Measurements from ENCODE around the gene TNNT3. TPM values are rescaled to one million over a fixed set of nuclear protein-coding genes. Genes with fewer than 3 reads are reported as not detected.

The TNNT3 gene
- polyA plus RNA-seq, 1 experiment: not detected

DNA sequence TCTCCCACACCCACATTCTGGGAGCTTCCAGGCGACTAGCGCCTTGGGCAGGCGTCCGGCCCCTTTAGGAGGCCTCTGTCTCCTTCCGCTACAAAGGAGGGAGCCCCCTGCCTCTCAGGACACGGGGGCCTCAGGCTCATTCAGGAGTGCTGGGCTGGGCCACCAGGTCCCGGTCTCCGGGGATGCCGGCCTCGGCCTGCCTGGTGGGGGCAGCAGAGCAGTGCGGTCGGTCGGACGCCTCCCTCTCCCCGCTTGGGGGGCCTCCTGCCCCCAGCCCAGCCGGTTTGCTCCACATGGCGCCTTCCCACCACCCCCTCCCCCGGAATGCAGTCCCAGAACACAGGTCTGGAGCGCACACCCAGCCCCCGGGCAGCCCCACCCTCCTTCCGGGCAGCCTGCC lies 49.5 kb downstream of the TNNT3 start:
- TF ChIP-seq CTCF (IDR thresholded peaks at IDR 0.05; ENCODE audit: low read depth, low read length): no peak
- no peak for DNase-seq (ENCODE audit: low read depth, low spot score)
- Histone ChIP-seq H3K9me3 (ENCODE audit: control insufficient read depth, insufficient read depth, low read length) (no peaks in the 10 kb centered on the region), H3K27me3 (ENCODE audit: control insufficient read depth, insufficient read depth, low read length) (no peaks in the 10 kb centered on the region), H3K27ac (ENCODE audit: low read depth, low read length) (no peak overlapping the region), H3K4me3 (ENCODE audit: low read depth, low read length) (no peak overlapping the region)
- POLR2A ChIA-PET: no interaction called here
- CTCF ChIA-PET: interaction anchor here (0.8 to 1.2 kb wide), 2 partner anchors 18 to 21 kb away, joined by 4 read pairs; no protein-coding TSS in a partner anchor

DNA sequence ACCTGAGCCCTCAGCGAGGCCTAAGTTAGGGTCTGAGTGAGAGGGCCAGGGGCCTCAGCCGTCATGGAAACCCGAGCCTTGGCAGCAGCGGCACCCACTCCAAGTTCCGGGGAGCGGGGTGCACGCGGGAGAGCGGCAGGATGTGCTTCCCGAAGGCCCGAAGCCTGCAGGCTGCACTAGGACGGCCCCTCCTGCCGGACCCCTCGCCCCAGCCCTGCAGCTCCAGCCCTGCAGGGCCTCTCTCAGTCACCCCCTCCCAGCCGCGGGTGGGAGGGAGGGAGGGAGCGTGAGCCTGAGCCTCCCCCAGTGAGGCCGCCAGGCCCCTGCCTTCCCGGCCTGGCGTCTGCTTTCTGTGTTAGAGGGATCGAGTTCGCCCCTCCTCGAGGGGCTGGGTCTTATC lies 50.3 kb downstream of the TNNT3 start:
- Histone ChIP-seq H3K27ac (ENCODE audit: low read depth, low read length) (no peak overlapping the region), H3K27me3 (ENCODE audit: control insufficient read depth, insufficient read depth, low read length) (no peaks in the 10 kb centered on the region), H3K4me3 (ENCODE audit: low read depth, low read length) (no peak overlapping the region), H3K9me3 (ENCODE audit: control insufficient read depth, insufficient read depth, low read length) (no peaks in the 10 kb centered on the region)
- DNase-seq (ENCODE audit: low read depth, low spot score): no peak
- no peak for TF ChIP-seq CTCF (IDR thresholded peaks at IDR 0.05; ENCODE audit: low read depth, low read length)
- ChIA-PET CTCF (interaction anchor here (0.8 kb wide), 1 partner anchor 19 kb away, joined by 4 read pairs; no protein-coding TSS in a partner anchor), POLR2A (no interaction called here)

DNA sequence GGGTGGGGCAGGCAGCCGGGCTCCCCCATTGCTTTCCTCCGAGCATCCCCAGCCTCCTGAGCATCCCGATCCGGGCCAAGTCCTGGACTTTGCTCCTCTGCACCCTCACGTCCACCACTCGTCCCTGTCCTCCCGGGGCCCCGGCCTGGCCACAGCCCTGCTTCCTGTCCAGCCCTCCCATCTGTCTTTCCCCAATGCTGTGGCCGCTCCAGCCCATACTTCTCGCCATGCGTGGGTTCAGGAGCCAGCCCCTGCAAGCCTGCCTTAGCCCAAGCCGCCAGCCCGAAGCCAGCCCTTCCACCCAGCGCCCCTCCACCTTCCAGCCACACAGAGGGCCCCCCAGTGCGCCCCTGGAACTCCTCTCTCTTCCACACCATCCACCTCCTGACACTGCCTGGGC lies 51.5 kb downstream of the TNNT3 start:
- Histone ChIP-seq H3K27me3 (ENCODE audit: control insufficient read depth, insufficient read depth, low read length) (no peaks in the 10 kb centered on the region), H3K27ac (ENCODE audit: low read depth, low read length) (no peak overlapping the region), H3K9me3 (ENCODE audit: control insufficient read depth, insufficient read depth, low read length) (no peaks in the 10 kb centered on the region), H3K4me3 (ENCODE audit: low read depth, low read length) (no peak overlapping the region)
- ChIA-PET POLR2A (no interaction called here), CTCF (no interaction called here)
- no peak for TF ChIP-seq CTCF (IDR thresholded peaks at IDR 0.05; ENCODE audit: low read depth, low read length)
- DNase-seq (ENCODE audit: low read depth, low spot score): no peak

GRCh38 chr11:1975185-1975584 lies 55.7 kb downstream of the TNNT3 start:
- POLR2A ChIA-PET: no interaction called here
- no peaks in the 10 kb centered on the region for H3K27me3 ChIP-seq (ENCODE audit: control insufficient read depth, insufficient read depth, low read length)

More at GRCh38 chr11:1975185-1975584, 55.7 kb downstream of the TNNT3 start:
- CTCF ChIA-PET: no interaction called here
- H3K4me3 ChIP-seq (ENCODE audit: low read depth, low read length): no peak overlapping the region
- TF ChIP-seq CTCF (IDR thresholded peaks at IDR 0.05; ENCODE audit: low read depth, low read length): no peak
- no peaks in the 10 kb centered on the region for H3K9me3 ChIP-seq (ENCODE audit: control insufficient read depth, insufficient read depth, low read length)
- no peak overlapping the region for H3K27ac ChIP-seq (ENCODE audit: low read depth, low read length)
- DNase-seq (ENCODE audit: low read depth, low spot score): no peak

All from AG04450 (cell line).